SK-N-SH treated with all-trans-retinoic acid at 6 μM for 48 hours (cell line): ENCODE measurements around the gene PIK3CD.

ENCODE experiments used
- CREB5 ChIP-seq: fragments of 250-450 bp; sonication (Bioruptor Pico); IDR thresholded peaks from 2 replicates; pipeline ENCODE4 v1.5.1; 2020; ENCODE audit warnings: low read depth, mild to moderate bottlenecking, moderate library complexity
- PPARA ChIP-seq: fragments of 250-450 bp; sonication (Bioruptor Pico); IDR thresholded peaks from 2 replicates; pipeline ENCODE4 v1.5.0; 2020; ENCODE audit warnings: mild to moderate bottlenecking, borderline replicate concordance
- TOX ChIP-seq: fragments of 250-450 bp; sonication (Bioruptor Pico); IDR thresholded peaks from 2 replicates; pipeline ENCODE4 v1.8.0; 2021; ENCODE audit warnings: mild to moderate bottlenecking, moderate library complexity, borderline replicate concordance
- TSHZ2 ChIP-seq: fragments of 250-450 bp; sonication (Bioruptor Pico); IDR thresholded peaks from 2 replicates; pipeline ENCODE4 v1.5.0; 2020; ENCODE audit warnings: mild to moderate bottlenecking, moderate library complexity
- ZFP3 ChIP-seq: fragments of 250-450 bp; sonication (Bioruptor Pico); IDR thresholded peaks from 2 replicates; pipeline ENCODE4 v1.5.0; 2020; ENCODE audit warnings: mild to moderate bottlenecking, moderate library complexity
- ZNF8 ChIP-seq: fragments of 450-650 bp; formaldehyde crosslinking; IDR thresholded peaks from 2 replicates; pipeline ENCODE4 v1.5.0; 2020; ENCODE audit warnings: mild to moderate bottlenecking, moderate library complexity

GRCh38 chr1:9766759-9767442, 115.4 kb downstream of the PIK3CD start:
- TF ChIP-seq ZNF8 (no peak), TSHZ2 (CRISPR knock-in tag) (no peak), ZFP3 (no peak), TOX (CRISPR knock-in tag) (no peak), PPARA (CRISPR knock-in tag) (no peak), CREB5 (no peak)
